Midbrain (tissue), 1 donor: ENCODE measurements around the gene ZNF732.
"Not testable (repeated sequence)": the region's sequence is repeated elsewhere in the genome, so short reads cannot be mapped to it uniquely, and the experiment has no call there.

ENCODE experiments used
- DNase-seq: peaks from one replicate; lab custom pipeline; 2025; lab: John Stamatoyannopoulos, UW

Gene ZNF732

DNA sequence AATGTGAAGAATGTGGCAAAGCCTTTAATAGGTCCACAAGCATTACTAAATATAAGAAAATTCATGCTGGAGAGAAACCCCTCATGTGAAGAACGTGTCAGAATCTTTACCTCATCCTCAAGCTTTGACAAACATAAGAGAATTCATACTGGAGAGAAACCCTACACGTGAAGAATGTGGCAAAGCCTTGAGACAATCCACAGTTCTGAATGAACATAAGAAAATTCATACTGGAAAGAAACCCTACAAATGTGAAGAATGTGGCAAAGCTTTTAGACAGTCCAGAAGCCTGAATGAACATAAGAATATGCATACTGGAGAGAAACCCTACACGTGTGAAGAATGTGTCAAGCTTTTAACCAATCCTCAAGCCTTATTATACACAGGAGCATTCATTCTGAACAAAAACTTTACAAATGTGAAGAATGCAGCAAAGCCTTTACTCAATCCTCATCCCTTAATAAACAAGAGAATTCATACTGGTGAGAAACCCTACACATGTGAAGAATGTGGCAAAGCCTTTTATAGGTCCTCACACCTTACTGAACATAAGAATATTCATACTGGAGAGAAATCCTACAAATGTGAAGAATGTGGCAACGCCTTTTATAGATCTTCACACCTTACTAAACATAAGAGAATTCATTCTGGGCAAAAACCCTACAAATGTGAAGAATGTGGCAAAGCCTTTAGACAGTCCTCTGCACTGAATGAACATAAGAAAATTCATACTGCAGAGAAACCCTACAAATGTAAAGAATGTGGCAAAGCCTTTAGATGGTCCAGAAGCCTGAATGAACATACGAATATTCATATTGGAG is 51.1 kb downstream of the ZNF732 start:
- DNase-seq, result no peak

DNA sequence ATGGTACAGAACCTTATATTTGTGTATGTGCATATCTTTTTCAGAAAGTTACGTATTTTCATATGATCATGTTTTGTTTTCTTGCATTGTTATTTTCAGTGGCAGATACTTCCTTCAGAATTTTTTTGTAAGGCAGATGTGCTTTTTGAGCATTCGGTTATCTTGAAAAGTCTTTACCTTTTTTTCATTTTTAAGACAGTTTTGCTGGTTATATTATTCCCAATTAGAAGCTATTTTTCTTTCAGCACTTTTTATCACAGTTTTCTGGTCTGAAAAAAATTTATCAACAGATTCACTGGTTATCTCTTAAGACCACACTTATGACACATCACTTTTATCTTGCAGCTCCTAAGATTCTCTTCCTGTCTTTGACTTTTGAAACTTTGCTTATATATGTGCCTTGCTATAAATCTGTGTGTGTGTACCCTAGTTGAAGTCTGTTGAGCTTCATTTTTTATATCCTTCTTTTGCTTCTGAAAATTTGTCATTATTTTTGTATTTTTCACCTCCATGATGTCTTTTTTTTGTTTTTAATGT is 53.1 kb downstream of the ZNF732 start:
- DNase-seq, result no peak

DNA sequence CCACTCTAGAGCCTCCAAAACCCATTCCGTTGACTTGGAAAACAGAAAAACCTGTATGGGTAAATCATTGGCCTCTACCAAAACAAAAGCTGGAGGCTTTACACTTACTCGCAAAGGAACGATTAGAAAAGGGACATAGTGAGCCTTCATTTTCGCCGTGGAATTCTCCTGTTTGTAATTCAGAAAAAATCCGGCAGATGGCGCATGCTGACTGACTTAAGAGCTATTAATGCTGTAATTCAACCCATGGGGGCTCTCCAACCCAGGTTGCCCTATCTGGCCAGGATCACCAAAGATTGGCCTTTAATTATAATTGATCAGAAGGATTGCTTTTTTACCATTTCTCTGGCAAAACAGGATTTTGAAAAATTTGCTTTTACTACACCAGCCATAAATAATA is 60.8 kb downstream of the ZNF732 start:
- DNase-seq, result peak; percentile 67

DNA sequence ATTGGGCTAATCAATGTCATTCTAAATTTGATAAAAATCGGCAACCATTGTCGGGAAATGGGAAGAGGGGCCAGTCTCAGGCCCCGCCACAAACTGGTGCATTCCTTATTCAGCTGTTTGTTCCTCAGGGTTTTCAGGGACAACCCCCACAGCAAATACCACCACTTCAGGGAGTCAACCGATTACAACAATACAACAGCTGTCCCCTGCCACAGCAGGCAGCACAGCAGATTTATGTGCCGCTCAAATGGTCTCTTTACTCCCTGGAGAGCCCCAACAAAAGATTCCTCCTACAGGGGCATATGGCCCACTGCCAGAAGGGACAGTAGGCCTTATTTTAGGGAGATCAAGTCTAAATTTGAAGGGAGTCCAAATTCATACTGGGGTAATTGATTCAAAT is 61.8 kb downstream of the ZNF732 start:
- DNase-seq, result no peak

DNA sequence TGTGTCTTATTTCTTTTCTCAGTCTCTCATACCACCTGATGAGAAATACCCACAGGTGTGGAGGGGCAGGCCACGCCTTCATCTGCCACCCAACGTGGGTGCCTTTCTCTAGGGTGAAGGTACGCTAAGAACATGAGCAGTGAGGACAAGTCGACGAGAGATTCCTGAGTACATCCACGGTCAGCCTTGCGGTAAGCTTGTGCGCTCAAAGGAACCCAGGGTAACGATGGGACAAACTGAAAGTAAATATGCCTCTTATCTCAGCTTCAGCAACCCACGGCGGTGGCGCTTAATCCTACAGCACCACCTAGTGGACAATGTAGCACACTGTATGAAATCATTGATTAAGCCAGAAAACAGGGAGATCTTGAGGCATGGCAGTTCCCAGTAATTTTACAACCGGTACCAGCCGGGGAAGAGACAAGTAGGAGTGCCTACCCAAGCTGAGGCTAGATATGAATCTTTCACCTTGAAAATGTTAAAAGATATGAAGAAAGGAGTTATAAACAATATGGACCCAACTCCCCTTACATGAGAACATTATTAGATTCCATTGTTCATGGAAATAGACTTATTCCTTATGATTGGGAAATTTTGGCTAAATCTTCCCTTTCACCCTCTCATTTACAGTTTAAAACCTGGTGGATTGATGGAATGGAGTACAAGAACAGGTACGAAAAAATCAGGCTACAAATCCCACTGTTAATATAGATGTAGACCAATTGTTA is 63.0 kb downstream of the ZNF732 start:
- peak; percentile 86 for DNase-seq

DNA sequence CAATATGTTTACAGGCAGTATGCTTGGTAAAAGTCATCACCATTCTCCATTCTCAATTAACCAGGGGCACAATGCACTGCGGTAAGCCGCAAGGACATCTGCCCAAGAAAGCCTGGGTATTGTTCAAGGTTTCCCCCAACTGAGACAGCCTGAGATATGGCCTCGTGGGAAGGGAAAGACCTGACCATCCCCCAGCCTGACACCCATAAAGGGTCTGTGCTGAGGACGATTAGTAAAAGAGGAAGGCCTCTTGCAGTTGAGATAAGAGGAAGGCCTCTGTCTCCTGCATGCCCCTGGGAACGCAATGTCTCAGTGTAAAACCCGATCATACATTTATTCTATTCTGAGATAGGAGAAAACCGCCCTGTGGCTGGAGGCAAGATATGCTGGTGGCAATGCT is 63.9 kb downstream of the ZNF732 start:
- DNase-seq, result not testable (repeated sequence)

DNA sequence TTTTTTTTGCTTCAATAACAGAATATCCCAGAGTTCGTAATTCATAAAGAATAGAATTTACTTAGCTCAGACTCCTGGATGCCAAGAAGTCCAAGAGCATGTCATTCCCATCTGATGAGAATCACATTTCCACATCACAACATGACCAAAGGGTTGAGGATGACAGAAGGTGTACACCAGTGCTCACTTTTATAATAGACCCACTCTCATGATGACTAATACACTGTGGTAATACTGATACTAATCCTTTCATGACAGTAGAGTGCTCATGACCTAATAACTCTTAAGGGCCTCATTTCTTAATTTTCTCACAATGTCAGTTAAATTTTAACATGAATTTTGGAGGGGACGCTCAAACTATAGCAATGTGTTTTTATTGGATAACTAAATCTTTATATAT is 69.2 kb downstream of the ZNF732 start:
- DNase-seq, result no peak

DNA sequence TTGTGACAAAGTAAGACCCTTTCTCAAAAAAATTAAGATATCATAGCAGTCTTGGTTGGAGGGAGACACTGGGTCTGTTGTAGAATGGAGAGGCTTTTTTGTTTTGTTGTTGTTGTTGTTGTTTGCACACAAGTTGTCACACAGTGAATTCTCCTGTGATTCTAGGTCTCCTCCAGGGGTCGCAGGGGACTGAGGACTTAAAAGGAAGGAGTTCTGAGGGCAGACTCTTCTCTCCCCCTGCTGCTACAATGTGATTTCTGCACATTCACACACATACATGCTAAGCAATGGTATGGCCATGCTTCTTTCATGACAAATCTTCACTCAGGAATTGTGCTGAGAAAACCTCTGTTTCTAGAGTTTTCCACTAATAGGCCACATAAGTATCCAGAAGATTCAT is 71.1 kb downstream of the ZNF732 start:
- no peak for DNase-seq

DNA sequence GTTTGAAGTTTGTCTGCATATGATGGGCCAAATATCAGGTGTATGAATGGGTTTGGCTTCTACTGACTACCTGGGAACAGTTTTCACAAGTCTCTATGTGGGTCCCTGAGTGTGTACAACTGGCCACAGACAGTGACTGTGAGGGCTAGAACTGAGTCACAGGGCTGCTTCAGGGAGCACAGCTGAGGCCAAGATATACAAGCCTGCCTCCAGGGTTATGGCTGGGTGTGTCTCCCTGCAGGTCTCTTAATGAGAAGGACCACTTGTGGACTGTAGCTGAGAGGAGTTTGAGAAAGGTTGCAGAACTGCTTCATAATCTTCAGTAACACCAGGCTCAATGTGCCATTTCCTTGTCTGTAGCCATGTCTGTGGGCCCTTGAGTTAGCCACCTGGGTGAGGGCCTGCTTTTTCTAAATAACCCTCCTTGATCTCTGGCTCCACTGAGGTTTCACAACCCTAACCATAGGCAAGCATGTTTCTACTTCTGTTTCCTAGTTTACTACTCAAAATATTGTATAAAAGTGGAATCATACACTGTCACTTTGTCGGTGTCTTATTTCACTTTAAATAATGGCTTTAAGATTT is 81.3 kb downstream of the ZNF732 start:
- DNase-seq, result no peak
